ENCODE data around the gene DOK7. TPM values are rescaled to one million over a fixed set of nuclear protein-coding genes. Genes with fewer than 3 reads are reported as not detected.

DOK7 gene
- total RNA-seq, 2 experiments from 2014 or later = not detected

DNA sequence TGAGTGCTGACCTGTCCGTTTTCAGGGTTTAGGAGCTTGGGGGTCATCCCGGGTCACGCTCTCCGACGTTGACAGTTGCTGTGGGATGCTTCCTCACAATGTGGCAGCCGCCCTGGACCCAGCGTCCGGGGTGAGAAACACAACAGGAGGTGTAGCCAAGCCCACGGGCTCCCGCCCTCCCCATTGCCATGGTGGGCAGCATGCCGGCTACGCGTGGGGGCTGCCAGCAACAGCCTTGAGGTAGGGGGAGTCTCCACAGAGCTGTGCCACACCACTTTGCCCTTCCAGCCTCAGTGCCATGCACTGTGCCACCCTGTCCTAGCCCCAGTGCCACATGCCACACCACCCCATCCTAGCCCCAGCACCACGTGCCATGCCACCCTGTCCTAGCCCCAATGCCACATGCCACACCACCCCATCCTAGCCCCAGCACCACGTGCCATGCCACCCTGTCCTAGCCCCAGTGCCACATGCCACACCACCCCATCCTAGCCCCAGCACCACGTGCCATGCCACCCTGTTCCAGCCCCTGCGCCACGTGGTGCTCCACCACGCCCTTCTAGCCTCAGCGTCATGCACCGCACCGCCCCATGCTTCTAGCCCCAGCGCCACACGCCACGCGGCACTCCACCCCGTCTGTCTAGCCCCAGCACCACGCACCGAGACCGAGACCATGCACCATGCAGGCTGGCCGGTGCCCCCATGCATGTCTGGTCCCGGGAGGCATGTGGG lies 29.8 kb upstream of the DOK7 start:
- Mint-ChIP-seq H3K4me1 (no peaks in the 10 kb centered on the region), H3K9me3 (no peaks in the 10 kb centered on the region), H3K27ac (no peak overlapping the region), H3K4me3 (no peak overlapping the region), H3K36me3 (ENCODE audit: low read depth) (no peaks in the 10 kb centered on the region), H3K27me3 (no peaks in the 10 kb centered on the region)
- CTCF ChIA-PET = no interaction called here
- POLR2A ChIA-PET = no interaction called here
- no peak for DNase-seq

DNA sequence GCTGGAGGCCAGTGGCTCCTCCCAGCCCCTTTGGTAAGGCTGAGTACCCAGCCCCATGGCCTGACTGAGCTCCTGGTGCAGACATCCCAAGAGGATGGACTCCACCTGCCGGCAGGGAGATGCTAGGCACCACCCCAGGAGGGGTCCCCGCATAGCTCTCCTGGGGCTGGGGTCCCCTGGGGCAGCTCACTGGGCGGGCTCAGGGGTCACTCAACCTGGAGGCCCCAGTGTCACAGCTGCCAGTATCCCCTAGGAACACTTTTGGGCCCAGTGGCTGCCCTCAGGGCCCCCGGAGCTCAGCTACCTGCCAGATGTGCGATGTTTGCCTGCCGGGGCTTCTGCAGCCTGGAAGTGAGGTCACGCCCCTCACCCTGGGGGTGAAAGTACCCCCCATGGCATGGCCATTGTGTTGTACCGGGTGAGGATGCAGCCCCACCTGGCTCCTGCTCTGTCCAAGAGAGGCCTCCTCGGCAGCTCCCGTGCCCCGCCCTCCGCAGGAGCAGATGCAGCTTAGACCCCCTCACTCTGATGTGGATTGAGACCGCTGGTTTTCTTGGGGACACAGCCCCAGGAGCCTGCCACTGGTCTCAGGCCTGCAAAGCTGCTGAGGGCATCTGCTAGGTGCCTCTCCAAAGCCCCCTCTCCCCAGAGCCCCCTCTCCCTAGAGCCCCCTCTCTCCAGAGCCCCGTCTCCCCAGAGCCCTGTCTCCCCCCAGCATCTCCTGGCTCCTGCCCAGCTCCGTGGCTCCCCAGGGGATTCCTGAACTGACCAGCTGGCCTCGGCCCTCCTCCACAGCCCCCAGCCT lies 28.0 kb upstream of the DOK7 start:
- H3K9me3 Mint-ChIP-seq = no peaks in the 10 kb centered on the region
- CTCF ChIA-PET = interaction anchor here (1.5 kb wide), 1 partner anchor 89 kb away, joined by 4 read pairs; no protein-coding TSS in a partner anchor

DNA sequence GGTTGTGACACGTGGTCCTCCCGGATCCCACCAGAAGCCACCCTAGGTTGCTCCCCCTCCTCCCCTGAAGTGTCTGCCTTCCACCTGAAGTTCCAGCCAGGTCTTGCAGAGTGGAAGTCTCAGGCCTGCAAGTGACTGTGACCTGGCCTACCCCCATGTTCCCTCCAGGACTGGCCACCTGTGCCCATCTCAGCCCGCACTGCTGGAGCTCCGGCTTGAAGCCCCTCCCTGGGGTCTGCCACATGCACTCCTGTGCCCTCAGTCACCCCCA lies 27.5 kb upstream of the DOK7 start:
- no peaks in the 10 kb centered on the region for H3K36me3 Mint-ChIP-seq (ENCODE audit: low read depth)
- ChIA-PET POLR2A (no interaction called here), CTCF (interaction anchor here (1.5 kb wide), 1 partner anchor 89 kb away, joined by 4 read pairs; no protein-coding TSS in a partner anchor)
- H3K9me3 Mint-ChIP-seq = no peaks in the 10 kb centered on the region
- no peak for DNase-seq
- H3K27me3 Mint-ChIP-seq = no peaks in the 10 kb centered on the region
- H3K4me1 Mint-ChIP-seq = no peaks in the 10 kb centered on the region
- no peak overlapping the region for H3K4me3 Mint-ChIP-seq
- peak overlapping the region; percentile 41 for H3K27ac Mint-ChIP-seq

More for the DNA sequence above, 28.0 kb upstream of the DOK7 start:
- POLR2A ChIA-PET = no interaction called here
- Mint-ChIP-seq H3K36me3 (ENCODE audit: low read depth) (no peaks in the 10 kb centered on the region), H3K27me3 (no peaks in the 10 kb centered on the region), H3K27ac (no peak overlapping the region), H3K4me1 (no peaks in the 10 kb centered on the region), H3K4me3 (no peak overlapping the region)
- DNase-seq = no peak

DNA sequence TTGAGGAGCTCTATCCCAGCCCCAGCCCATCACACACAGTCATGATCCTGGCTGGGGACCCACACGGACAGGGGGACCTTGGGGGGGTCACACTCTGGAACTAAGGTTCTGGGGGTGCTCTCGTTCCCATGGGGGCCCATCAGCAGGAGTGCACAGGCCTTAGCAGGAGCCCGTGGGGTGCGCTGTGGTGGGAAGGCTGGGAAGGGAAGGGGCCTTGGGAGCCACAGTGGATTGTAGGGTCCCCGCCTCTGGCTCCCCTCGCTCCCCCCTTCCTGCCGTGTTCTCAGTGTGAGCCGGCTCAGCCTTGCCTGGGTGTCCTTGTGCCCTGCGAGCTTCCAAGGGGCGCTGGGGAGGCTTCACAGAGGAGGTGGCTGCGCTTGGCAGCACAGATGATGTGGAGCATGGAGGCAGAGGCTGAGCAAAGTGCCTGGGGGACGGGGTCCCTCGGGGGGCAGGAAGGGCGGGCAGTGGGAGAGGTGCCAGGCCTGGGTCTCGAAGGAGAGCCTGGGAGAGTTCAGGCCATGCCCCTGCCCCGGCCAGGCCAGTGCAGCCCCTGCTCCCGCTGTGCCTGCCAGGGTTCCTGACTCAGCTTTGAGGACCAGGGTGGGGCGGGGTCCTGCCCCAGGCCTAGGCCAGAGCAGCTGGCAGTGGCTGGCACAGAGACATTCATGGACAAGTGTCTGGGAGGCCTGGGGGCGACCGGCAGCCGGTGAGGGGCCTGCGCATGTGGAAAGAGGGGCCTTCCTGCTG lies 26.9 kb upstream of the DOK7 start:
- Mint-ChIP-seq H3K9me3 (no peaks in the 10 kb centered on the region), H3K27ac (peak overlapping the region; percentile 73), H3K36me3 (ENCODE audit: low read depth) (no peaks in the 10 kb centered on the region), H3K4me3 (no peak overlapping the region), H3K27me3 (no peaks in the 10 kb centered on the region), H3K4me1 (no peaks in the 10 kb centered on the region)
- DNase-seq = no peak
- ChIA-PET CTCF (interaction anchor here (1.5 kb wide), 1 partner anchor 90 kb away, joined by 4 read pairs; no protein-coding TSS in a partner anchor), POLR2A (no interaction called here)

DNA sequence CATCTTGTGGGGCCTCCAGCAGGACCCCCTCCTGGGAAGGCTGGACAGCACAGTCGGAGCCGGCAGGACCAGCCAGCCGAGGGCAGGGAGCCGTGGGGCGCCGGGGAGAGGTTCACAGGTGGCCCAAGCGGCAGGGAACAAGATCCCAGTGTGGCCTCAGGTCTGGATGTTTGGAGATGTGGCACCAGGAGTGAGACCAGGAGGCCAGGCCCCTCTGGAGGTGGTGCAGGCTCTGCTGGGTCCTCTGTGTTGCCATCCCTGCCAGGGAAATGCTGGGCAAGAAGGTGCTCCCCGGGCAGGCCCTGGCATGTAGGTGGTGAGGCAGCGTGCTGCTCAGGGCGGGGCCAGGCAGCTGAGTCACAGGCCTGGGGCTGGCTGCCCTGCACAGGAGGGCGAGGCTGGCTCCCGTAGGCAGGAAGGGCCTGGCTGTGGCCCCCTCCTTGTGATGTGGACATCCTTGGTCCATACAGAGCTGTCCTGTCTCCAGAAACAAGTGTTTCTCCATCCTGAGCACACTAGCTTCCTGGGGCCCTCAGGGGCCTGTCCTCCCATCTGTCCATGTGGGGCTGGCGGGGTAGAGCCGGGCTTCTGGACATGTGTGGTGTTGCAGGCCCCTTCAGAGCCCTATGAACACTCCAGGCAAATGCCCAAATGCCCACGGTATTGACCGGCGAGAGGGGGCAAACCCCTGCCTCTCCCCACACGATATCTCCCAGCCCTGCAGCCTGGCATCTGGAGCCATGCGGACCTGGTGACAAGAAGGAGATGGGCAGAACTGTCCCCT lies 26.1 kb upstream of the DOK7 start:
- Mint-ChIP-seq H3K4me3 (no peak overlapping the region), H3K27ac (peak overlapping the region; percentile 73), H3K4me1 (no peaks in the 10 kb centered on the region), H3K27me3 (no peaks in the 10 kb centered on the region), H3K9me3 (no peaks in the 10 kb centered on the region), H3K36me3 (ENCODE audit: low read depth) (no peaks in the 10 kb centered on the region)
- ChIA-PET POLR2A (no interaction called here), CTCF (no interaction called here)
- peak; percentile 19 for DNase-seq

DNA sequence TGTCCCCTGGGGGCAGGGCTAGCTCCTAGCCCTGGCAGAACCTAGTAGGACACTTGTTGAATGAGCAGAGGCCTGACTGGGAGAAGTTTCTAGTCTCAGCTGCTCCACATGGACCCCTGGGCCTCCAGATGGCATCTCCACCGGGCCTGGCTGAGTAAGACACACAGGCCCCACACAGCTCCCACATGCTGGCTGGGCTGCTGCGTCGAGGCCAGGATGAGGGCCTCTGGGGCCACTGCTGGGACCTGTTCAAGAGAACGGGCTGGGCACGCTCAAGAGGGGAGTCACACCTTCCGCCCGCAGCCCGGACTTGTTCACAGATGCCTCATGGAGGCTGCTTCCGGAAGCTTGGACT lies 25.5 kb upstream of the DOK7 start:
- CTCF ChIA-PET = no interaction called here
- no peaks in the 10 kb centered on the region for H3K9me3 Mint-ChIP-seq
- no peak for DNase-seq
- H3K27me3 Mint-ChIP-seq = no peaks in the 10 kb centered on the region
- H3K4me1 Mint-ChIP-seq = no peaks in the 10 kb centered on the region
- H3K4me3 Mint-ChIP-seq = no peak overlapping the region
- POLR2A ChIA-PET = no interaction called here
- no peak overlapping the region for H3K27ac Mint-ChIP-seq
- no peaks in the 10 kb centered on the region for H3K36me3 Mint-ChIP-seq (ENCODE audit: low read depth)

DNA sequence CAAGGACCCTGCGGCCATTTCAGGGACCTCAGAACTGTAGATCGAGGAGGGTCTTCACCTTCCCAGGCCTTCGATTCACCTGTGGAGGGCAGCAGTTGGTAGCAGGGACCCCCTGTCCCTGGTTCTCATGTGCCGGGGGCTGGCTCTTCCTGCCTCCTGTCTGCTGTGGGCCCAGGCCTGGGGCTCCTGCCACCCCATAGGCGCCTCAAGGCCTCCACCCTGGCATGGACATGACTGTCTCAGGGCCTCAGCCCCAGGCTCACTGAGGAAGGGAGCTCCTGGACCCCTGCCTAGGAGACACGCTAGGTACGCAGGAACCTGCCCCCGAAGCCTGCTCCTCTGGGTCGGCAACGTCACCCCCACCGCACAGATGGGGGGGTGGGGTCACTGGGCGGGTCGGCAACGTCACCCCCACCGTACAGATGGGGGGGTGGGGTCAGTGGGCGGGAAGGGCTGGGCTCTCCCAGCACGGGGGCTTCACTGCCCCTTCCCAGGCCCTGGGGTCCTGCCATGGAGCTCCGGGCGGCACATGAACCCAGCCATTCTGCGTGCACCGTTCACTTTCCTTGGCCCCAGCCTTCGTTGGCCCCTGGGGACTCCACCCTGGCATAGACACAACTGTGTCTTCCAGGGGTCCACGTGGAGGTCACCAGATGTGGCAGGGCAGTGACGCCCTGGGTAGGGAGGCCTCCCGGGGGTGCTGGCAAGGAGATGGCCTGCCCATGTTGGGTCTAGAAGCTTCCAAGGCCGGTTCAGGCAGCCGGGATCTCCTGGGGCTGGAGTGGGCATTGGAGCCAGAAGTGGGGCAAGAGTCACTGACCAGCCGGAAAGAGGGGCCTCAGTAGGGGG lies 24.9 kb upstream of the DOK7 start:
- Mint-ChIP-seq H3K4me1 (no peaks in the 10 kb centered on the region), H3K4me3 (no peak overlapping the region), H3K27ac (no peak overlapping the region), H3K36me3 (ENCODE audit: low read depth) (no peaks in the 10 kb centered on the region), H3K9me3 (no peaks in the 10 kb centered on the region), H3K27me3 (no peaks in the 10 kb centered on the region)
- DNase-seq = no peak
- ChIA-PET POLR2A (no interaction called here), CTCF (no interaction called here)

DNA sequence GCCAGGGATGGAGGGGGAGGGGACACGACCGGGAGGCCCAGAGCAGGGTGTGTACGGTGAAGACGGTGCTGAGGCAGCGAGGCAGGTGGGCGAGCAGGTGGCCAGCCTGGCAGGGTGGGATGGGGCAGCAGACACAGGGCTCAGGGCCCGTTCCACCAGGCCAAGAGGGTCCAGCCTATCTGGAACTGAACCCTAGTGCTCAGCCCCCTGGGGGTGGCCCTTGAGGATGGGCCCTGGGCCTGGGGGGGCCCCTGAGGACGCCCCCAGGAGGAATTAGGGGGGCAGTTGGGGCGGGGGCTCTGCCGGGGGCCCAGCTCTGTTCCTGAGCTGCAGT lies 24.3 kb upstream of the DOK7 start:
- Mint-ChIP-seq H3K27me3 (no peaks in the 10 kb centered on the region), H3K4me3 (no peak overlapping the region), H3K27ac (no peak overlapping the region), H3K9me3 (no peaks in the 10 kb centered on the region), H3K36me3 (ENCODE audit: low read depth) (no peaks in the 10 kb centered on the region), H3K4me1 (no peaks in the 10 kb centered on the region)
- ChIA-PET POLR2A (no interaction called here), CTCF (interaction anchor here (0.6 kb wide), 1 partner anchor 226 kb away, joined by 3 read pairs; no protein-coding TSS in a partner anchor)
- no peak for DNase-seq

DNA sequence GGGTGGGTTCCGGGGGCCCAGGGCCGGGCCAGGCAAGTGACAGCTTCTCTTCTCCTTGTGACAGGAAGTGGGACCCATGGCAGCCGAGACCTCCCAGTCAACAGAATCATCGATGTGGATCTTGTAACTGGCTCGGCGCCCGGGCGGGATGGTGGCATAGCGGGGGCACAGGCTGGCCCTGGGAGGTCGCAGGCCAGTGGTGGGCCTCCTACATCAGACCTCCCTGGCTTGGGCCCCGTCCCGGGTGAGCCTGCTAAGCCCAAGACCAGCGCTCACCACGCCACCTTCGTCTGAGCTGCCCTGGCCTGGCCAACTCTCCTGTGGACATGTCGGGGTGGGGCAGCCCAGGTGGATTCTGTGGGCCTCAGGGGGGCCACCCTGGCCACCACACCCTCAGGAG lies 23.7 kb upstream of the DOK7 start:
- Mint-ChIP-seq H3K4me3 (no peak overlapping the region), H3K27me3 (no peaks in the 10 kb centered on the region), H3K9me3 (no peaks in the 10 kb centered on the region), H3K27ac (no peak overlapping the region), H3K36me3 (ENCODE audit: low read depth) (no peaks in the 10 kb centered on the region), H3K4me1 (no peaks in the 10 kb centered on the region)
- DNase-seq = no peak
- POLR2A ChIA-PET = no interaction called here
- CTCF ChIA-PET = interaction anchor here (0.6 kb wide), 1 partner anchor 227 kb away, joined by 3 read pairs; no protein-coding TSS in a partner anchor

DNA sequence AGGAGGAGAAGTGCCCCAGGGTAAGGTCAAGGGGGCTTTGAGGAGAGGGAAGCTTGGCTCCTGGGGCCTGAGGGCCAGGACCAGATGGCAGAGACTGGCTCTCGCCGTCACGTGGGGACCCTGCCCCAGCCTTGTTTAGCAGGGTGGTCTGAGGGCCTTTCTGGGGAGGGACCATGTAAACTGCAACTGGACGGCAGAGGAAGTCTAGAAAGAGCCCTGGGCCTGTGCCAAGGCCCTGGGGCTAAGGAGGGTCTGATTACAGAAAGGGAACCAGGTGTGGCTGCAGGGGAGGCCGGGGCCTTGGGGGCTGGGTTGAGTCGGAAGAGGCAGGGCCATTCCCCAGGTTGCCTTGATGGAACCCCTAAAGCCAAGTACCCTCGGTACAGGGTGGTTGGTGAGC lies 23.1 kb upstream of the DOK7 start:
- no peaks in the 10 kb centered on the region for H3K9me3 Mint-ChIP-seq
- no peak overlapping the region for H3K4me3 Mint-ChIP-seq
- no peak for DNase-seq
- POLR2A ChIA-PET = no interaction called here
- CTCF ChIA-PET = interaction anchor here (1.3 kb wide), 1 partner anchor 333 kb away, joined by 4 read pairs; no protein-coding TSS in a partner anchor
- H3K27ac Mint-ChIP-seq = peak overlapping the region; percentile 46
- no peaks in the 10 kb centered on the region for H3K36me3 Mint-ChIP-seq (ENCODE audit: low read depth)
- no peaks in the 10 kb centered on the region for H3K27me3 Mint-ChIP-seq
- H3K4me1 Mint-ChIP-seq = no peaks in the 10 kb centered on the region

DNA sequence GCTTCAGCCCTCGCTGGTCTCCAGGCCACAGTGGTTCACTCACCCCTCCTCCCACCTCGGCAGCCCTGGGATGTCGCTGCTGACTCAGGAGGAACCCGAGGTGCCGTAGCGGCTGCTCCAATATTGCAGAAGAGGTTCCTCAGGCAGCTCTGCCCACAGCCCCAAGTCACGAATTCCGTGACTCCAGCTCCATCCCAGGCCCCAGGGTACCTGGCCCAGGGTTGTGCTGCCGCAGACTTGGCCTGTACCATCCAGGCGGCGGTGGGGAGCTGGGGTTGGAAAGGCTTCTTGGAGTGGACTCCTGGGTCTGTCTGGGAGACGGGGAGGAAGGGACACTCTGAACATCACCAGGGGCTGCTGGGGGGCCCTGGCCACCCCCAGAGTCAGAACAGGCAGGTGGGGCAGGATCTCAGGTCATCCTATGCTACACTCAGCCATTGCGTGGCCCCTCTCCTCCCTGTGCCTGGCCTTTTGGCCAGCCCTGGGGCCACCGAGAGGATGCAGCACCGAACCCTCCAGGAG lies 22.1 kb upstream of the DOK7 start:
- Mint-ChIP-seq H3K4me1 (no peaks in the 10 kb centered on the region), H3K27ac (no peak overlapping the region), H3K4me3 (no peak overlapping the region), H3K36me3 (ENCODE audit: low read depth) (no peaks in the 10 kb centered on the region), H3K9me3 (no peaks in the 10 kb centered on the region), H3K27me3 (no peaks in the 10 kb centered on the region)
- ChIA-PET POLR2A (interaction anchor here (0.5 kb wide), 1 partner anchor 438 kb away, joined by 4 read pairs; no protein-coding TSS in a partner anchor), CTCF (interaction anchor here (0.8 to 1.3 kb wide), 3 partner anchors 48 to 334 kb away, joined by 3 to 4 read pairs (median 4); no protein-coding TSS in a partner anchor)
- DNase-seq = no peak

Measured in activated CD4-positive, alpha-beta T cell treated with anti-CD3 and anti-CD28 coated beads, Interleukin-2, amount 10 ng/mL, durations not matched to agents 7 days and 5 days (primary cell).